GM18505 (cell line): ENCODE data around the gene TK1.

ENCODE experiments used
- ATAC-seq: cut with Tn5 transposase; IDR thresholded peaks from one replicate; pipeline ENCODE4 v1.9.1; 2021; ENCODE audit not compliant: unreplicated experiment
- POLR2A ChIP-seq: IDR thresholded peaks from 4 replicates; pipeline ENCODE4 v1.6.1; 2011; ENCODE audit warnings: borderline replicate concordance; ENCODE audit not compliant: insufficient read depth, insufficient read length; ENCODE audit errors: extremely low read depth

Gene TK1

DNA sequence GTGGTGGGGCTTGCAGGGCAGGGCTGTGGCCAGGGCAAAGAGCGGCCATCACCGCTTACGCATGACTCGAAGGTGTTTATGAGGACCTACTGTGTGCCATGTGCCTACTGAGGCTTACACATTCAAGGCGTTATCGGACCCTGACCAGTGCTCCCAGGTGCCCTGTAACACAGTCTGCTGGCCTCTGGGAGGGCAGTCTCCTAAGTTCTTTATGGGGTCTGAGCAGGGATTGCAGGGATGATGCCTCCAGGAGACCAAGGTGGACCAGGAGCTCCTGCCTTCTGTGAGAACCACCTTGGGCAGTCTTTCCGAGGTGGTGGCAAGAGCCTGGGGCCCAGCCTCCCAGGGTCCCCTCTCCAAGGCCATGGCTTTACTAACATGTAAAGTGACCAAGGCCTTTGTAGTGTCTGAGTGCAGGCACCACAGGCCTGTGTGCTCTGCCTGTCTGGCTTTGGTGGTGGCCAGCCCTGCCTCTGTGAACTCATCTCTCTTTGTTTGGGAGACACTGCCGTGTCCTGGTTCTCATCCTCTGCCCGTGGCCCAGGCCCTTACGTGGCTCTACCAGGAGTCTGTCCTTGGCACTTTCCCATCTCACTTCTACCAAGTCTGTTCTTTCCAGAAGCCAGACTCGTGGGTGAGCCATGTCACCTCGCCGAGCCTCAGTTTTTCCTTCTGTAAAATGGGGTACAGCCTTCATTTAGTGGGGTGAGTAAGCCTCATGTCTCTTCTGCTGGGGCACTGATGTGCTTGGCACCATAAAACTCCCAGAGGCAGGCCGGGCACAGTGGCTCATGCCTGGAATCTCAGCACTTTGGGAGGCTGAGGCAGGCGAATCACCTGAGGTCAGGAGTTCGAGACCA lies 21.9 kb downstream of the TK1 start:
- ATAC-seq, result no peak

GRCh38 chr17:78163881-78164747 lies 22.7 kb downstream of the TK1 start:
- ATAC-seq, result no peak
- no peak for TF ChIP-seq POLR2A

More for the DNA sequence above, 21.9 kb downstream of the TK1 start:
- no peak for TF ChIP-seq POLR2A

DNA sequence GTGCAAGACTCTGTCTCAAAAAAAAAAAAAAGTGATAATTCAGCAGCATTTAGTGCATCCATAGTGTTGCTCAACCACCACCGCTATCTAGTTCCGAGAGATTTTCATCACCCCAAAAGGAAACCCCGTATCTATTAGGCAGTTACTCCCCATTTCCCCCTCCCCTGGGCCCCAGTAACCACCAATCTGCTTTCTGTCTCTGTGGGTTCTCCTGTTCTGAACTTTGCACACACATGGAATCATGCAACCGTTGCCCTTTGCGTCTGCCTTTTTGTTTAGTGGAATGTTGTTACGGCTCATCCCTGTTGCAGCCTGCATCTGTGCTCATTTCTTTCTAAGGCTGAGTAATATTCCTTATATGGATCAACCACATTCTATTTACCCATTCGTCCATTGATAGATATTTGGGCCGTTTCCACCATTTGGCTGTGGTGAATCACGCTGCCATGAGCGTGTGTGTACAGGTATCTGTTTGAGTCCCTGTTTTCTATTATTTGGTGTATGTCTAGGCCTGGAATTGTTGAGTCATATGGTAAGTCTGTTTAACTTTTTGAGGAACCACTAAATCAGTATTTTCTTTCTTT lies 27.2 kb downstream of the TK1 start:
- ATAC-seq, result peak; percentile 34

GRCh38 chr17:78154903-78155811 lies 31.7 kb downstream of the TK1 start:
- peak; percentile 43 for ATAC-seq
- TF ChIP-seq POLR2A, result peak; percentile 66

More for the DNA sequence above, 27.2 kb downstream of the TK1 start:
- no peak for TF ChIP-seq POLR2A

DNA sequence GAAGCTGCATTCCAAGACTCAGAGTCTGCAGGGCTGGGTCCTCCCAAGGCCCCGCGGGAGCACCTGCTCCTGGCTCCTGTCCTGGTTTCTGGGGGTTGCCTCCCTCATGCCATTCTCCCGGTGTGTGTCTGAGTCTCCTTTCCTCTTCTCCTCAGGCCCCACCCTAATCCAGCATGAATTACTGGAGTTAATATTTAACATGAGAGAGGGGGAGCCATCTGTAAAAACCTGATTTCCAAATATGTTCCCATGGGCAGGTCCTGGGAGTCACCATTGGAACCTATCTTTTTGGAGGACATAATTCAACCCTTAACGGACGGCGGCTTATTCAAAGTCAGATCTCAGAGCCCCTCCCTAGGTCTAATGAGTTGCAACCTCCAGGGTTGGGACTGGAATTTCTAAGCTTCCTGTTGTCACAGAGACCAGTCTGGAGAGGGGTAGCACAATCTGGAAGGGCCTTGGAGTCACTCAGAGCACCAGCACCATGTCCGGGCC lies 35.3 kb downstream of the TK1 start:
- ATAC-seq, result no peak
- no peak for TF ChIP-seq POLR2A

- no peak for TF ChIP-seq POLR2A
- ATAC-seq, result no peak
Observed at GRCh38 chr17:78148286-78149016, 38.4 kb downstream of the TK1 start.

- peak; percentile 42 for ATAC-seq
- peak; percentile 16 for TF ChIP-seq POLR2A
Observed at GRCh38 chr17:78147315-78147998, 39.4 kb downstream of the TK1 start.

- no peak for ATAC-seq
- no peak for TF ChIP-seq POLR2A
Observed at GRCh38 chr17:78146881-78147280, 40.0 kb downstream of the TK1 start.

DNA sequence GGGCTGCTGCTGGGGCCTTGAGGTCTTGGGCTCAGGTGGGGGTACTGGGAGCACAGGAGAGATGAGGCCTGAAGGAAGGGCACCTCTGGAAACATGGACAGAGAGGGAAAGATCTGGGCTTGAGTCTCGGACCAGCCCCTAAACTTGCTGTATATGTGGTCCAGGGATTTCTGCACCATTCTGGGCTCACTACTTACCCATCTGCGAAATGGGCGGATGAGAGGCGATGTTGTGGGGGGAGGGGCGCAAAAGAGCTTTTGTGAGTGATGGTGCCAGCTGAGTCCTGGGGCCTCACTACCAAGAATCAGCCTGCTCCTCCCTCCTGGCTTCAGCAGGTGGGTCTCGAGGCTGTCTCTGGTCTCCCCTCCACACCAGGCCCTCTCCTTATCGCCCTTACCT lies 40.4 kb downstream of the TK1 start:
- no peak for TF ChIP-seq POLR2A
- ATAC-seq, result no peak

DNA sequence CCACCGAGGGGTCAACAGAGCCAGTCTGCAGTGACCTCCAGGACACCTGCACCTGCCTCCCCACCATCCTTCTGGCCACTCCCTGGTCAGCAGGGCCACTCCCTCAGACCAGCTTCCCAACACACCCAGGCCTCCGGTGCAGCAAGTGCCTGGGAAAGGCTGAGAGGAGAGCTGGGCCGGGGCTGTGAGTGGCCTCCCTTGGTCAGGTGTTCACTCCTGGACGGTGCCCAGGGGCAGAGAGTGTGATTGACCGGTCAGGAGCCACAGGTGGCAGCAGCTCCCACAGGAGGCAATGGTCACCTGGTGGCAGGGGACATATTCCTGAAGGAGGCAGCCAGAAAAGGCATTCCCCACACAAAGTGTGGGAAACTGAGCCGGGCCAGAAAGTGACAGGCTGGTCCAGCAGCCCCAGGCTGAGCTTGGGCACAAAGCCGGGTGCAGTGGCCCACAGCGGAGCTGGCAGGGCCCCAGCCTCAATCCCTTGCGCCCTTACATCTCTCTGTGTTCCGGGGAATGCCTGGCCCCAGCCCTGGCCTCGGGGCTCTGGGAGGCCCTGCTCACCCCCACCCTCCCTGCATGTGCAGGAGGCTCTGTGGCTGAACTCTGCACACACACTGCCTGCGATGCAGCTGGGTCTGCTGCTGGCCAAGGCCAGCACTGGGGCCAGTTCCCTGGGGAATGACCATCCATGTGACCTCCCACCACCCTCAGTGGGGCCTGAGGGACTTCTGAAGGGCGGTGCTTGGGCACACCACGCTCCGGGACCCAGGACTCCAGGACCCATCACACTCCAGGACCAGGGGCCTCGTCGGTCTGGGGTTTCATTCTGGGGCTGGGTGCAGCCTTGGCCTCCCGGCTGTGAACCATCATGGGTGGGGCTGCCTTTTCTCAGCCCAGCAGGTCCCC lies 41.9 kb downstream of the TK1 start:
- no peak for ATAC-seq
- no peak for TF ChIP-seq POLR2A
